ENCODE results near the gene CLTA. TPM values are rescaled to one million over a fixed set of nuclear protein-coding genes. Genes with fewer than 3 reads are reported as not detected.

CLTA gene
- total RNA-seq, 1 donor: 239 TPM

GRCh38 chr9:36151316-36152210 is 39.2 kb upstream of the CLTA start:
- TF ChIP-seq CTCF (IDR thresholded peaks at IDR 0.05; ENCODE audit: insufficient read depth, low read length): no peak
- peak; percentile 41 for DNase-seq (ENCODE audit: low read depth)
- no peak overlapping the region for H3K4me3 ChIP-seq (ENCODE audit: low read depth, low read length)

- DNase-seq (ENCODE audit: low read depth): no peak
- H3K4me3 ChIP-seq (ENCODE audit: low read depth, low read length): no peak overlapping the region
- no peak for TF ChIP-seq CTCF (IDR thresholded peaks at IDR 0.05; ENCODE audit: insufficient read depth, low read length)
These were observed 37.8 kb upstream of the CLTA start for GRCh38 chr9:36152741-36153438.

DNA sequence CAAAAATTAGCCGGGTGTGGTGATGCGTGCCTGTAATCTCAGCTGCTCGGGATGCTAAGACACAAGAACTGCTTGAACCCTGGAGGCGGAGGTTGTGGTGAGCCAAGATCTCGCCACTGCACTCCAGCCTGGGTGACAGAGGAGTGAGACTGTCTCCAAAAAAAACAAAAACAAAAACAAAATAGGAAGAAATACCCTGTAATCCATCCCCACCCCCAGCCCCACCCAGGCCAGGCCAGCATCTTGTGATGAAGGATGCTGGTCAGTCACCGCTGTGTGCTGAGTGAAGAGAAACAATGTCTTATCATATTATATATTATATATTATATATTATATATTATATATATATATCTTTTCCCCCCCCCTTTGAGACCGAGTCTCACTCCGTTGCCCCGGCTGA is 37.0 kb upstream of the CLTA start:
- DNase-seq (ENCODE audit: low read depth): no peak
- H3K4me3 ChIP-seq (ENCODE audit: low read depth, low read length): no peak overlapping the region
- no peak for TF ChIP-seq CTCF (IDR thresholded peaks at IDR 0.05; ENCODE audit: insufficient read depth, low read length)

GRCh38 chr9:36154331-36154952 is 36.3 kb upstream of the CLTA start:
- no peak overlapping the region for H3K4me3 ChIP-seq (ENCODE audit: low read depth, low read length)
- no peak for TF ChIP-seq CTCF (IDR thresholded peaks at IDR 0.05; ENCODE audit: insufficient read depth, low read length)
- DNase-seq (ENCODE audit: low read depth): peak; percentile 56

GRCh38 chr9:36156116-36156515 is 34.6 kb upstream of the CLTA start:
- no peak overlapping the region for H3K4me3 ChIP-seq (ENCODE audit: low read depth, low read length)
- no peak for TF ChIP-seq CTCF (IDR thresholded peaks at IDR 0.05; ENCODE audit: insufficient read depth, low read length)
- no peak for DNase-seq (ENCODE audit: low read depth)

DNA sequence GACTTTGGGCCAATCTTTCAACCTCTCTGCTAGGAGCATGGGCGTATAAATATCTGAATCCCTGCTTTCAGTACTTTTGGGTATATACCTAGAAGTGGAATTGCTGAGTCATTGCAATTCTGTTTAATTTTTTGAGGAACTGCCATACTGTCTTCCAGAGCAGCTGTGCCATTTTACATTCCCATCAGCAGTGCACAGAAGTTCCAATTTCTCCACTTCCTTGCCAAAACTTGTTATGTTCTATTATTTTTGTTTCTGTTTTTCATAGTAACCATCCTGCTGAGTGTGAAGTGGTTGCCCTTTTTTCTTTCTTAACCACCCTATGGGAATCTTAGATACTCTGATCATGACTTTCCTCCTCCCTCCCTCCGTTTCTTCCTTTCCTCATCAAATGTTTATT is 32.6 kb upstream of the CLTA start:
- TF ChIP-seq CTCF (IDR thresholded peaks at IDR 0.05; ENCODE audit: insufficient read depth, low read length): no peak
- peak; percentile 78 for DNase-seq (ENCODE audit: low read depth)
- no peak overlapping the region for H3K4me3 ChIP-seq (ENCODE audit: low read depth, low read length)

All from fibroblast of the aortic adventitia (primary cell).